Measurements from ENCODE around the gene FADS2.

GRCh38 chr11:61816736-61817455 lies 11.2 kb upstream of the FADS2 start, which contains the start of gene FADS1:
- peak; percentile 62 for TF ChIP-seq CTCF (IDR thresholded peaks at IDR 0.05; ENCODE audit: low read depth, low read length, poor library complexity, severe bottlenecking)
- no peak for TF ChIP-seq EZH2phosphoT487 (IDR thresholded peaks at IDR 0.05; ENCODE audit: borderline replicate concordance, low read length)
